Mesendoderm (in vitro differentiated cells): ENCODE measurements around the gene DEDD.

ENCODE experiments used
- DNase-seq: peaks from one replicate; pipeline ENCODE4 v3.0.0; 2013
- H2AK5ac ChIP-seq: 2 replicates; pipeline ENCODE4 v1.6.1; 2013; ENCODE audit warnings: low read length, inconsistent platforms
- H2BK120ac ChIP-seq: 2 replicates; pipeline ENCODE4 v1.6.1; 2013; ENCODE audit warnings: low read depth, mild to moderate bottlenecking, low read length, moderate library complexity, mixed read lengths
- H2BK15ac ChIP-seq: replicated peaks from 2 replicates; pipeline ENCODE4 v1.6.1; 2013; ENCODE audit warnings: low read depth, mild to moderate bottlenecking, moderate library complexity
- H2BK5ac ChIP-seq: 2 replicates; pipeline ENCODE4 v1.6.1; 2013; ENCODE audit warnings: low read length, inconsistent platforms
- H3K18ac ChIP-seq: 2 replicates; pipeline ENCODE4 v1.6.1; 2013; ENCODE audit warnings: mild to moderate bottlenecking, low read length, mixed read lengths
- H3K23ac ChIP-seq: one replicate; pipeline ENCODE4 v1.6.1; 2013; ENCODE audit warnings: low read length
- H3K27ac ChIP-seq: 2 replicates; pipeline ENCODE4 v1.5.1; 2013; ENCODE audit warnings: low read depth, mild to moderate bottlenecking, inconsistent platforms, low read length, moderate library complexity
- H3K27me3 ChIP-seq: 2 replicates; pipeline ENCODE4 v1.6.1; 2013; ENCODE audit warnings: low read length, control low read depth, mild to moderate bottlenecking, inconsistent platforms; ENCODE audit not compliant: insufficient read depth, poor library complexity
- H3K36me3 ChIP-seq: 2 replicates; pipeline ENCODE4 v1.6.1; 2013; ENCODE audit warnings: low read length, inconsistent platforms; ENCODE audit not compliant: control insufficient read depth, insufficient read depth
- H3K4ac ChIP-seq: one replicate; pipeline ENCODE4 v1.6.1; 2013; ENCODE audit warnings: low read depth, mild to moderate bottlenecking, low read length, moderate library complexity
- H3K4me1 ChIP-seq: 2 replicates; pipeline ENCODE4 v1.6.1; 2013; ENCODE audit warnings: low read depth, low read length, inconsistent platforms; ENCODE audit not compliant: control insufficient read depth
- H3K4me2 ChIP-seq: 2 replicates; pipeline ENCODE4 v1.6.1; 2013; ENCODE audit warnings: low read length
- H3K4me3 ChIP-seq: 2 replicates; pipeline ENCODE4 v1.5.1; 2013; ENCODE audit warnings: mild to moderate bottlenecking, low read length
- H3K56ac ChIP-seq: one replicate; pipeline ENCODE4 v1.6.1; 2013; ENCODE audit warnings: low read length
- H3K79me1 ChIP-seq: 2 replicates; pipeline ENCODE4 v1.6.1; 2013; ENCODE audit warnings: low read length, inconsistent platforms
- H3K79me2 ChIP-seq: 2 replicates; pipeline ENCODE4 v1.6.1; 2013; ENCODE audit warnings: mild to moderate bottlenecking, low read length; ENCODE audit not compliant: control insufficient read depth, insufficient read depth
- H3K9ac ChIP-seq: 2 replicates; pipeline ENCODE4 v1.6.1; 2013; ENCODE audit warnings: low read length, inconsistent platforms
- H4K5ac ChIP-seq: one replicate; pipeline ENCODE4 v1.6.1; 2013; ENCODE audit warnings: low read length
- H4K8ac ChIP-seq: one replicate; pipeline ENCODE4 v1.6.1; 2013; ENCODE audit warnings: low read depth, mild to moderate bottlenecking, control low read depth, low read length, moderate library complexity
- WGBS: extraction: QIAGEN DNeasy Blood & Tissue Kit; methylation state at CpG from one replicate; pipeline ENCODE4 v1.1.7; 2013; ENCODE audit warnings: low lambda C conversion rate, missing lambda C conversion rate; ENCODE audit not compliant: insufficient coverage; ENCODE audit errors: extremely low coverage; 5-methylcytosine and 5-hydroxymethylcytosine counted together

Gene DEDD

DNA sequence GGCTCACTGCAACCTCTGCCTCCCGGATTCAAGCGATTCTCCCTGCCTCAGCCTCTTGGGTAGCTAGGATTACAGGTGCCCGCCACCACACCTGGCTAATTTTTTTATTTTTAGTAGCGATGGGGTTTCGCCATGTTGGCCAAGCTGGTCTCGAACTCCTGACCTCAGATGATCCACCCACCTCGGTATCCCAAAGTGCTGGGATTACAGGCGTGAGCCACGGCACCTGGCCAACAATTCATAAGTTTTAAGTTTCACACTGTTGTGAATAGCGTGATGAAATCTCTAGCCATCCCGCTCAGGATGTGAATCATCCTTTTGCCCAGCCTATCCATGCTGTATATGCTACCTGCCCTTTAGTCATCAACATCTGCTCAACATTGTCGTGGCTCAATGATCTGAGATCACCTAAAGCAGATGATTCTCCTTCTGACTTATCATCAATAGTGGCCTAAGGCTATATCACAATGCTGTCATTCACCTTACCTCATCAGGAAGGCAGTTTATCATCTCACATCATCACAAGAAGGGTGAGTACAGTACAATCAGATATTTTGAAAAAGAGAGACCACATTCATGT is 17.2 kb downstream of the DEDD start:
- Histone ChIP-seq H3K4me2 (no peak overlapping the region), H2BK120ac (no peak overlapping the region), H3K23ac (no peak overlapping the region), H3K36me3 (no peaks in the 10 kb centered on the region), H4K5ac (no peak overlapping the region), H3K56ac (no peak overlapping the region), H3K4me3 (no peak overlapping the region), H3K27me3 (no peaks in the 10 kb centered on the region), H2BK5ac (no peak overlapping the region), H3K79me1 (peaks cover 10% of the 10 kb centered on the region), H3K9ac (no peak overlapping the region), H3K79me2 (peaks cover 49% of the 10 kb centered on the region), H4K8ac (no peak overlapping the region), H3K4me1 (peaks cover 9% of the 10 kb centered on the region), H3K27ac (no peak overlapping the region), H2BK15ac (no peak overlapping the region), H3K4ac (no peak overlapping the region), H2AK5ac (no peak overlapping the region), H3K18ac (no peak overlapping the region)
- DNase-seq = peak; percentile 46
- WGBS = no CpG with 5 or more reads among the region's 12 CpGs

DNA sequence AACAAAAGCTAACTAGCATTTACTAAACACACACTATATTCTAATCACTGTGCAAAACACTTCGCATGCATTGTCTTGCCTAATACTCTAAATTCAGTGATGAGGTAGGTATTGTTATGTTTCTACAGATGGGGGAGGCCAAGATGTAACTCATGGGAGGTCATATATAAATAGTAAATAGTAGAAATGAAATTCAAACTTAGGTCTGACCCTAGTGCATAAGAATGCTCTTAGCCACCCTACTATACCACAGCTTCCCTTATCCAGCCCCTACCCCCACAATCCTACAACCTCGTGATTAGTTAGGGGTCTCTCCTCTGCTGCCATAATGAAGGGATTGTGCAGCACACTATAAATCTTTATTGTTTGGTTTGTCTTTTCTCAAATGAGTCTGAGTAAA is 17.9 kb downstream of the DEDD start:
- H2AK5ac ChIP-seq = no peak overlapping the region
- no peak overlapping the region for H2BK120ac ChIP-seq
- no peak overlapping the region for H3K56ac ChIP-seq
- no peak overlapping the region for H3K23ac ChIP-seq
- no peak overlapping the region for H3K18ac ChIP-seq
- H3K4me2 ChIP-seq = no peak overlapping the region
- H3K79me2 ChIP-seq = peaks cover 49% of the 10 kb centered on the region
- H3K4me3 ChIP-seq = no peak overlapping the region
- H3K27ac ChIP-seq = no peak overlapping the region
- H3K79me1 ChIP-seq = peaks cover 10% of the 10 kb centered on the region
- WGBS = no CpG with 5 or more reads among the region's 2 CpGs
- no peaks in the 10 kb centered on the region for H3K27me3 ChIP-seq
- H3K4ac ChIP-seq = no peak overlapping the region
- no peaks in the 10 kb centered on the region for H3K36me3 ChIP-seq
- no peak overlapping the region for H2BK5ac ChIP-seq
- DNase-seq = no peak
- H4K8ac ChIP-seq = no peak overlapping the region
- no peak overlapping the region for H2BK15ac ChIP-seq
- H4K5ac ChIP-seq = no peak overlapping the region
- H3K9ac ChIP-seq = no peak overlapping the region
- peaks cover 9% of the 10 kb centered on the region for H3K4me1 ChIP-seq

- H3K23ac ChIP-seq = no peak overlapping the region
- H2BK120ac ChIP-seq = no peak overlapping the region
- no peak overlapping the region for H2BK15ac ChIP-seq
- no peak overlapping the region for H3K18ac ChIP-seq
- WGBS = no CpG with 5 or more reads among the region's 1 CpG
- no peak overlapping the region for H3K4me2 ChIP-seq
- H3K27ac ChIP-seq = no peak overlapping the region
- no peaks in the 10 kb centered on the region for H3K36me3 ChIP-seq
- peaks cover 46% of the 10 kb centered on the region for H3K79me2 ChIP-seq
- H3K56ac ChIP-seq = no peak overlapping the region
- DNase-seq = no peak
- H3K9ac ChIP-seq = no peak overlapping the region
- no peak overlapping the region for H2BK5ac ChIP-seq
- H3K4ac ChIP-seq = no peak overlapping the region
- H4K8ac ChIP-seq = no peak overlapping the region
- H3K79me1 ChIP-seq = peaks cover 10% of the 10 kb centered on the region
- H3K27me3 ChIP-seq = no peaks in the 10 kb centered on the region
- no peak overlapping the region for H4K5ac ChIP-seq
- H2AK5ac ChIP-seq = no peak overlapping the region
- H3K4me1 ChIP-seq = peaks cover 4% of the 10 kb centered on the region
- H3K4me3 ChIP-seq = no peak overlapping the region
Observed at GRCh38 chr1:161113915-161114314, 18.6 kb downstream of the DEDD start.

DNA sequence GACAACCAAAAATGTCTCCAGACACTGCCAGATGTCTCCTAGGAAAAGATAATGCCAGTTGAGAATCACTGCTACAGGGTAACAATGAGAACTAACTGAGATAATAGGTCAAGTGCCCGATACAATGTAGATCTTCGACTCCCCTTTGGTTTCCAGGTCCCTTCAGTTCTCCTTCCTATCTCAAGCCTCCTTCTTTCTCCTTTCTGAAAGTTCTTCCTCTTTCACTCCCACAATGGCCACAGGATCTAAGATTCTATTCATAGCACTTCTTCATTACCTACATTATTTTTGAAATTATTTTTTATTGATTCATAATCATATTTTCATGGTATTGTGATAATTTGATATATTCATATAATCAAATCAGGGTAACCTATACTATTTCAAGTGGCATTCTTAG is 20.9 kb downstream of the DEDD start:
- no CpG with 5 or more reads among the region's 2 CpGs for WGBS
- no peak overlapping the region for H4K5ac ChIP-seq
- H3K4ac ChIP-seq = no peak overlapping the region

DNA sequence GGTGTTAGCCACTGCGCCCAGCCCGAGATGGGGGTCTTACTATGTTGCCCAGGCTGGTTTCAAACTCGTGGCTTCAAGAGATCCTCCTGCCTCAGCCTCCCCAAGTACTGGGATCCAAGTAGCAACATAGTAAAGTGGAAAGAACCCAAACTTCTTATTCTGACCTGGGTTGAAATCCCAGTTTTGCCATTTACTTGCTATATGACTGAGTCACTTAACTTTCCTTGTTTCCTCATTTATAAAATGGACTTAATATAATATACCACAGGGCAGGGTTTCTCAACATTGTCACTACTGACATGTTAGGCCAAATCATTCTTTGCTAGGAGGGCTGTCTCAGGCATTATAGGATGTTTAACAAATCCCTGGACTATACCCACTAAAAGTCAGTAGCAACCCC is 21.4 kb downstream of the DEDD start:
- no peaks in the 10 kb centered on the region for H3K36me3 ChIP-seq
- H3K23ac ChIP-seq = no peak overlapping the region
- no peaks in the 10 kb centered on the region for H3K4me1 ChIP-seq
- no peak overlapping the region for H3K27ac ChIP-seq
- no peak overlapping the region for H4K5ac ChIP-seq
- H2BK5ac ChIP-seq = no peak overlapping the region
- H2AK5ac ChIP-seq = no peak overlapping the region
- no peak for DNase-seq
- no peak overlapping the region for H3K4ac ChIP-seq
- no peak overlapping the region for H3K9ac ChIP-seq
- peaks cover 26% of the 10 kb centered on the region for H3K79me2 ChIP-seq
- peaks cover 8% of the 10 kb centered on the region for H3K79me1 ChIP-seq
- H2BK15ac ChIP-seq = no peak overlapping the region
- no peak overlapping the region for H2BK120ac ChIP-seq
- no peak overlapping the region for H3K56ac ChIP-seq
- H4K8ac ChIP-seq = no peak overlapping the region
- no CpG with 5 or more reads among the region's 3 CpGs for WGBS
- no peak overlapping the region for H3K4me3 ChIP-seq
- no peak overlapping the region for H3K4me2 ChIP-seq
- H3K27me3 ChIP-seq = no peaks in the 10 kb centered on the region
- no peak overlapping the region for H3K18ac ChIP-seq

More for the DNA sequence above, 20.9 kb downstream of the DEDD start:
- Histone ChIP-seq H2BK15ac (no peak overlapping the region), H2BK5ac (no peak overlapping the region), H3K4me3 (no peak overlapping the region), H3K79me1 (peaks cover 6% of the 10 kb centered on the region), H2BK120ac (no peak overlapping the region), H2AK5ac (no peak overlapping the region), H3K23ac (no peak overlapping the region), H3K4me2 (no peak overlapping the region), H3K36me3 (no peaks in the 10 kb centered on the region), H4K8ac (no peak overlapping the region), H3K27ac (no peak overlapping the region), H3K18ac (no peak overlapping the region), H3K4me1 (no peaks in the 10 kb centered on the region), H3K79me2 (peaks cover 30% of the 10 kb centered on the region), H3K9ac (no peak overlapping the region), H3K27me3 (no peaks in the 10 kb centered on the region), H3K56ac (no peak overlapping the region)
- DNase-seq = no peak

DNA sequence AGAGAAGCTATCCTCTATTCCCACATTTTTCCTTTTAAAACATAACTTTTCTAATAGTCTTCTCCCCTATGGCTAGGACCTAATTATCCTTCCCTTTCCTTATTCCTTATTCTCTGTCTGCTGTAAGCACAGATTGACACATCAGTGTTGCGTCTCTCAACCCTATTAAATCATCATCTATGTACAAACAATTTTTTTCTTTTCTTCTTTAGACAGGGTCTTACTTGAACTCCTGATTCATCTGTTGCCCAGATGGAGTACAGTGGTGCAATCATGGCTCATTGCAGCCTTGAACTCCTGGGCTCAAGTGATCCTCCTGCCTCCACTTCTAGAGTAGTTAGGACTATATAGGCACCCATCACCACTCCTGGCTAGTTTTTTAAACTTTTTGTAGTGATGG is 26.0 kb downstream of the DEDD start:
- Histone ChIP-seq H3K56ac (no peak overlapping the region), H3K27me3 (no peaks in the 10 kb centered on the region), H3K79me2 (no peaks in the 10 kb centered on the region), H3K4me1 (no peaks in the 10 kb centered on the region), H3K4ac (no peak overlapping the region), H2AK5ac (no peak overlapping the region), H3K23ac (no peak overlapping the region), H3K9ac (no peak overlapping the region), H4K5ac (no peak overlapping the region), H2BK5ac (no peak overlapping the region), H3K4me3 (no peak overlapping the region), H3K27ac (no peak overlapping the region), H3K79me1 (peaks cover 5% of the 10 kb centered on the region), H3K4me2 (no peak overlapping the region), H2BK120ac (no peak overlapping the region), H3K18ac (no peak overlapping the region), H3K36me3 (no peaks in the 10 kb centered on the region), H4K8ac (no peak overlapping the region), H2BK15ac (no peak overlapping the region)
- WGBS = no CpG with 5 or more reads among the region's 1 CpG
- DNase-seq = no peak
